H9 (cell line): ENCODE results near the gene PXDN. TPM values are rescaled to one million over a fixed set of nuclear protein-coding genes. Genes with fewer than 3 reads are reported as not detected.
A peak's percentile ranks its signal among the peaks of the same experiment; 100 is the strongest.

Source experiments
- DNase-seq: peaks from one replicate; pipeline ENCODE4 v3.0.0-alpha.2; 2017
- H2AFZ ChIP-seq: one replicate; pipeline ENCODE4 v1.6.1; 2013; ENCODE audit warnings: mild to moderate bottlenecking, low read length, control low read depth, moderate library complexity
- H2AK5ac ChIP-seq: 2 replicates; pipeline ENCODE4 v1.6.1; 2013; ENCODE audit warnings: low read length, control low read depth, mixed read lengths; ENCODE audit not compliant: insufficient read length
- H2BK120ac ChIP-seq: one replicate; pipeline ENCODE4 v1.6.1; 2013; ENCODE audit warnings: low read depth, mild to moderate bottlenecking, low read length, control low read depth, inconsistent platforms; ENCODE audit not compliant: poor library complexity, severe bottlenecking
- H2BK12ac ChIP-seq: 2 replicates; pipeline ENCODE4 v1.6.1; 2013; ENCODE audit warnings: low read length, control low read depth, mixed read lengths, low read depth; ENCODE audit not compliant: insufficient read length
- H2BK15ac ChIP-seq: 2 replicates; pipeline ENCODE4 v1.6.1; 2013; ENCODE audit warnings: low read depth, low read length, control low read depth
- H2BK20ac ChIP-seq: one replicate; pipeline ENCODE4 v1.6.1; 2013; ENCODE audit warnings: low read depth, mild to moderate bottlenecking, low read length, control low read depth, inconsistent platforms; ENCODE audit not compliant: poor library complexity, severe bottlenecking
- H2BK5ac ChIP-seq: 2 replicates; pipeline ENCODE4 v1.6.1; 2013; ENCODE audit warnings: low read length, control low read depth, mixed read lengths; ENCODE audit not compliant: insufficient read length
- H3K14ac ChIP-seq: 2 replicates; pipeline ENCODE4 v1.6.1; 2013; ENCODE audit warnings: low read length, control low read depth; ENCODE audit not compliant: insufficient read depth
- H3K18ac ChIP-seq: 2 replicates; pipeline ENCODE4 v1.6.1; 2013; ENCODE audit warnings: low read depth, mild to moderate bottlenecking, mixed read lengths, low read length, control low read depth; ENCODE audit not compliant: insufficient read length
- H3K23ac ChIP-seq: 2 replicates; pipeline ENCODE4 v1.6.1; 2013; ENCODE audit warnings: low read length, control low read depth, mixed read lengths, low read depth; ENCODE audit not compliant: insufficient read length
- H3K23me2 ChIP-seq: 2 replicates; pipeline ENCODE4 v1.6.1; 2013; ENCODE audit warnings: low read depth, mild to moderate bottlenecking, mixed read lengths, low read length, control low read depth; ENCODE audit not compliant: insufficient read length, poor library complexity, severe bottlenecking
- H3K27ac ChIP-seq: 2 replicates; pipeline ENCODE4 v1.5.1; 2013; ENCODE audit warnings: low read length, control low read depth, mixed read lengths, low read depth; ENCODE audit not compliant: insufficient read length
- H3K27me3 ChIP-seq: 2 replicates; pipeline ENCODE4 v1.6.1; 2013; ENCODE audit warnings: low read length, control low read depth, inconsistent platforms; ENCODE audit not compliant: insufficient read depth
- H3K4ac ChIP-seq: 2 replicates; pipeline ENCODE4 v1.6.1; 2013; ENCODE audit warnings: low read depth, mild to moderate bottlenecking, control low read depth, inconsistent platforms, low read length, moderate library complexity
- H3K4me1 ChIP-seq: 2 replicates; pipeline ENCODE4 v1.6.1; 2013; ENCODE audit warnings: low read length, control low read depth, inconsistent platforms; ENCODE audit not compliant: insufficient read depth
- H3K4me2 ChIP-seq: 2 replicates; pipeline ENCODE4 v1.6.1; 2013; ENCODE audit warnings: low read length, control low read depth, mixed read lengths; ENCODE audit not compliant: insufficient read length, insufficient read depth
- H3K56ac ChIP-seq: 2 replicates; pipeline ENCODE4 v1.6.1; 2013; ENCODE audit warnings: low read depth, mild to moderate bottlenecking, mixed read lengths, low read length, control low read depth; ENCODE audit not compliant: insufficient read length
- H3K79me1 ChIP-seq: 2 replicates; pipeline ENCODE4 v1.6.1; 2013; ENCODE audit warnings: low read depth, mild to moderate bottlenecking, moderate library complexity, low read length, control low read depth, inconsistent platforms; ENCODE audit not compliant: insufficient read depth, poor library complexity, severe bottlenecking
- H3K79me2 ChIP-seq: 2 replicates; pipeline ENCODE4 v1.6.1; 2013; ENCODE audit warnings: low read length, control low read depth, inconsistent platforms; ENCODE audit not compliant: insufficient read depth
- H3K9ac ChIP-seq: 2 replicates; pipeline ENCODE4 v1.6.1; 2013; ENCODE audit warnings: low read length, control low read depth, mixed read lengths; ENCODE audit not compliant: insufficient read length; ENCODE audit errors: extremely low read depth
- H3K9me3 ChIP-seq: one replicate; pipeline ENCODE4 v1.6.1; 2013; ENCODE audit warnings: low read depth, low read length, inconsistent platforms; ENCODE audit not compliant: control insufficient read depth
- H3T11ph ChIP-seq: one replicate; pipeline ENCODE4 v1.6.1; 2013; ENCODE audit warnings: mild to moderate bottlenecking, low read length, control low read depth, inconsistent platforms
- H4K20me1 ChIP-seq: one replicate; pipeline ENCODE4 v1.6.1; 2013; ENCODE audit not compliant: control insufficient read depth, insufficient read length, insufficient read depth
- H4K5ac ChIP-seq: 2 replicates; pipeline ENCODE4 v1.6.1; 2013; ENCODE audit warnings: low read depth, mild to moderate bottlenecking, mixed read lengths, low read length, control low read depth; ENCODE audit not compliant: insufficient read length
- H4K8ac ChIP-seq: replicated peaks from 2 replicates; pipeline ENCODE4 v1.6.1; 2013; ENCODE audit warnings: low read length, control low read depth, mixed read lengths, low read depth; ENCODE audit not compliant: insufficient read length
- H4K91ac ChIP-seq: 2 replicates; pipeline ENCODE4 v1.6.1; 2013; ENCODE audit warnings: low read depth, mild to moderate bottlenecking, moderate library complexity, mixed read lengths, low read length, control low read depth; ENCODE audit not compliant: insufficient read length
- H3K27ac Mint-ChIP-seq, 3 experiments: 2 replicates in 2 of 3; 3 replicates in 1 of 3; pipeline ENCODE4 v1.8.0; 2020 to 2021; ENCODE audit warnings: mixed read lengths in 3 of 3, mild to moderate bottlenecking in 1 of 3, moderate library complexity in 1 of 3
- H3K27me3 Mint-ChIP-seq: 2 replicates; pipeline ENCODE4 v1.8.0; 2021; ENCODE audit warnings: low read depth, mild to moderate bottlenecking, moderate library complexity, mixed read lengths
- H3K36me3 Mint-ChIP-seq, 3 experiments: 2 replicates in 2 of 3; 3 replicates in 1 of 3; pipeline ENCODE4 v1.8.0; 2020 to 2021; ENCODE audit warnings: low read depth in 3 of 3, mixed read lengths in 3 of 3; ENCODE audit not compliant: insufficient read depth in 1 of 3
- H3K4me1 Mint-ChIP-seq, 2 experiments: 2 replicates each; pipeline ENCODE4 v1.8.0; 2020; ENCODE audit warnings: mixed read lengths in 2 of 2
- H3K4me3 Mint-ChIP-seq, 2 experiments: 2 replicates in 1 of 2; 3 replicates in 1 of 2; pipeline ENCODE4 v1.8.0; 2020 to 2021; ENCODE audit warnings: mild to moderate bottlenecking in 2 of 2, mixed read lengths in 2 of 2, moderate library complexity in 1 of 2
- H3K9me3 Mint-ChIP-seq, 2 experiments: 2 replicates in 1 of 2; 3 replicates in 1 of 2; pipeline ENCODE4 v1.8.0; 2020; ENCODE audit warnings: mild to moderate bottlenecking in 2 of 2, mixed read lengths in 2 of 2, moderate library complexity in 1 of 2
- CTCF ChIP-seq: fragments of 200-600 bp; sonication (generic); conservative IDR thresholded peaks from 3 replicates; pipeline ENCODE4 v1.8.0; 2021; ENCODE audit warnings: antibody characterized with exemption, mild to moderate bottlenecking
- WGBS: extraction: QIAGEN DNeasy Blood & Tissue Kit; methylation state at CpG from one replicate; pipeline ENCODE4 v1.1.7; 2013; ENCODE audit warnings: missing lambda C conversion rate, low lambda C conversion rate, mixed read lengths; ENCODE audit not compliant: insufficient read length; ENCODE audit errors: extremely low coverage; 5-methylcytosine and 5-hydroxymethylcytosine counted together
- total RNA-seq: library from RNA; stranded (reverse); gene quantifications from 2 replicates; pipeline ENCODE4 v1.2.1, GENCODE V29; 2021

Gene PXDN
- total RNA-seq, 1 experiment from 2014 or later, result 146 TPM

- H3K79me2 ChIP-seq, result peaks cover 26% of the 10 kb centered on the region; the same call in 1 of the 2 replicates
- H3K23ac ChIP-seq, result no peak overlapping the region
- no peak overlapping the region for H2BK20ac ChIP-seq
- H3K9ac ChIP-seq, result no peak overlapping the region
- H3K18ac ChIP-seq, result no peak overlapping the region
- no peak overlapping the region for H2BK12ac ChIP-seq
- peaks cover 55 to 57% of the 10 kb centered on the region in 2 experiments for H3K4me1 Mint-ChIP-seq
- WGBS, result no CpG with 5 or more reads among the region's 8 CpGs
- peaks cover 18 to 26% of the 10 kb centered on the region in 2 experiments for H3K9me3 Mint-ChIP-seq
- no peaks in the 10 kb centered on the region for H3K23me2 ChIP-seq
- no peak overlapping the region for H3K14ac ChIP-seq
- H3K4me3 Mint-ChIP-seq, result peak overlapping the region in 1 of 2 experiments; percentile 26; a peak in 1 of 5 replicates
- H3K27me3 Mint-ChIP-seq, result no peaks in the 10 kb centered on the region
- peak; percentile 30 for DNase-seq
- peaks cover 22 to 34% (median 29%) of the 10 kb centered on the region in 3 experiments for H3K36me3 Mint-ChIP-seq
- H2BK120ac ChIP-seq, result no peak overlapping the region
- H3K27ac Mint-ChIP-seq, result 0 out of 7 replicates have a peak overlapping the region, but pooled peaks of 1 of the 3 experiments have one; percentile 10
- H2BK5ac ChIP-seq, result no peak overlapping the region
- no peak overlapping the region for H3T11ph ChIP-seq
- no peaks in the 10 kb centered on the region for H3K79me1 ChIP-seq
- H4K91ac ChIP-seq, result no peak overlapping the region
- no peak overlapping the region for H3K27ac ChIP-seq
- H4K8ac ChIP-seq, result no peak overlapping the region
- H3K9me3 ChIP-seq, result no peaks in the 10 kb centered on the region
- H2AK5ac ChIP-seq, result no peak overlapping the region
- no peaks in the 10 kb centered on the region for H4K20me1 ChIP-seq
- H3K4me2 ChIP-seq, result no peak overlapping the region
- no peak overlapping the region for H2AFZ ChIP-seq
- H3K4ac ChIP-seq, result no peak overlapping the region
- H3K27me3 ChIP-seq, result no peaks in the 10 kb centered on the region
- H2BK15ac ChIP-seq, result no peak overlapping the region
- peaks cover 7% of the 10 kb centered on the region; the same call in 1 of the 2 replicates for H3K4me1 ChIP-seq
- no peak overlapping the region for H3K56ac ChIP-seq
- no peak overlapping the region for H4K5ac ChIP-seq
- TF ChIP-seq CTCF, result no peak
These were observed 12.8 kb downstream of the PXDN start for GRCh38 chr2:1731447-1731962.
